GM12878 (cell line): Measurements from ENCODE around the gene SRSF11. TPM values are rescaled to one million over a fixed set of nuclear protein-coding genes. Genes with fewer than 3 reads are reported as not detected.

ENCODE experiments used
- BHLHE40 ChIP-seq, 2 experiments: fragments of 450-650 bp in 1 of 2; IDR thresholded peaks; 2 replicates each; pipeline ENCODE4 v1.6.1; 2011 to 2017; ENCODE audit warnings: low read depth in 2 of 2, borderline replicate concordance in 1 of 2, improper control_type of control experiment in 1 of 2, low read length in 1 of 2, mild to moderate bottlenecking in 1 of 2
- CEBPB ChIP-seq, 2 experiments: fragments of 150-350 bp in 1 of 2; IDR thresholded peaks; 2 replicates each; pipeline ENCODE4 v1.6.1; 2012 to 2014; ENCODE audit warnings: low read depth in 2 of 2, low read length in 2 of 2, borderline replicate concordance in 1 of 2, inconsistent platforms in 1 of 2
- CTCF ChIP-seq, 3 experiments: IDR thresholded peaks in 2 of 3; conservative IDR thresholded peaks in 1 of 3; 2 replicates each; pipeline ENCODE4 v1.5.1; 2011; ENCODE audit warnings: low read depth in 3 of 3, low read length in 3 of 3, mild to moderate bottlenecking in 3 of 3, control low read depth in 2 of 3, moderate library complexity in 2 of 3, inconsistent platforms in 1 of 3, mixed read lengths in 1 of 3; ENCODE audit not compliant: control insufficient read depth in 2 of 3, insufficient read depth in 1 of 3; ENCODE audit errors: extremely low read depth in 1 of 3
- HDAC2 ChIP-seq: fragments of 200-600 bp; sonication (generic); IDR thresholded peaks from 2 replicates; pipeline ENCODE4 v1.6.1; 2017
- HDAC6 ChIP-seq: fragments of 200-600 bp; sonication (generic); IDR thresholded peaks from one replicate; pipeline ENCODE4 v1.8.0; 2017; ENCODE audit warnings: antibody characterized with exemption; ENCODE audit not compliant: unreplicated experiment
- KDM1A ChIP-seq: fragments of 200-600 bp; sonication (generic); IDR thresholded peaks from 2 replicates; pipeline ENCODE4 v1.6.1; 2016; ENCODE audit warnings: borderline replicate concordance
- RAD21 ChIP-seq: IDR thresholded peaks from 2 replicates; pipeline ENCODE4 v1.6.1; 2011; ENCODE audit warnings: mild to moderate bottlenecking, low read depth, low read length, moderate library complexity; ENCODE audit not compliant: insufficient read depth
- REST ChIP-seq: IDR thresholded peaks from 2 replicates; pipeline ENCODE4 v1.6.1; 2012; ENCODE audit warnings: mild to moderate bottlenecking, low read depth, low read length
- SMARCA5 ChIP-seq: fragments of 450-650 bp; IDR thresholded peaks from 2 replicates; pipeline ENCODE4 v1.6.1; 2017; ENCODE audit warnings: mild to moderate bottlenecking
- TBL1XR1 ChIP-seq: IDR thresholded peaks from 2 replicates; pipeline ENCODE4 v1.6.1; 2012; ENCODE audit warnings: low read depth, low read length, improper control_type of control experiment
- USF2 ChIP-seq: IDR thresholded peaks from 2 replicates; pipeline ENCODE4 v1.6.1; 2011; ENCODE audit warnings: low read depth, low read length, improper control_type of control experiment, borderline replicate concordance
- YY1 ChIP-seq: IDR thresholded peaks from 2 replicates; pipeline ENCODE4 v1.6.1; 2011; ENCODE audit warnings: low read depth, mild to moderate bottlenecking, low read length
- ZBTB11 ChIP-seq: fragments of 450-650 bp; formaldehyde crosslinking; IDR thresholded peaks from 2 replicates; pipeline ENCODE4 v1.5.0; 2022; ENCODE audit warnings: mild to moderate bottlenecking, missing genetic modification characterization
- polyA plus RNA-seq, 11 experiments: library from polyadenylated mRNA; depleted of rRNA in 4 of 11; unstranded in 6 of 11; stranded (reverse) in 5 of 11; fragments of >200 nt; fragmentation: Nextera tagmentation in 4 of 11; fragmentation: Illumina TruSeq in 1 of 11; extraction: Ambion mirVana in 4 of 11; extraction: Trizol in 1 of 11; gene quantifications; 1 replicate in 1 of 11; 2 replicates in 10 of 11; pipeline versions ENCODE4 v1.2.1 to v1.2.3, GENCODE V29; 2011 to 2016; ENCODE audit warnings: inconsistent platforms in 2 of 11, missing spikeins in 2 of 11, low read depth in 1 of 11
- total RNA-seq, 4 experiments: library from RNA; depleted of rRNA in 3 of 4; stranded (reverse); fragments of >200 nt in 3 of 4; fragmentation: Illumina TruSeq in 1 of 4; extraction: Trizol in 1 of 4; gene quantifications; 2 replicates each; pipeline versions ENCODE4 v1.2.1 to v1.2.3, GENCODE V29; 2013 to 2021
- TF ChIP-seq, protein P1 (sequence below): fragments of 450-650 bp; IDR thresholded peaks from 2 replicates; pipeline ENCODE4 v1.6.1; 2017; ENCODE audit warnings: borderline replicate concordance

The SRSF11 gene
- total and polyA plus RNA-seq, 10 of the 15 experiments (the other 5 are each of a cell fraction or from before 2014, with no cell fraction given) = 83.0 to 424 (median 207) TPM

GRCh38 chr1:70221238-70222121, at the start of gene SRSF11 (continued):
- TF ChIP-seq USF2 (no peak), BHLHE40 (IDR thresholded peaks at IDR 0.05; ENCODE audit: borderline replicate concordance in 1 of 2, low read depth in 2 of 2, low read length in 1 of 2) (peak; percentile 69 to 86; a peak in 3 of 4 replicates), ZBTB11 (no peak), REST (0 out of 2 replicates have a peak, but pooled peaks have one; percentile 32), CEBPB (IDR thresholded peaks at IDR 0.05; ENCODE audit: borderline replicate concordance in 1 of 2, low read depth in 2 of 2, low read length in 2 of 2) (no peak), KDM1A (no peak), SMARCA5 (peak; percentile 42), HDAC2 (no peak), CTCF (IDR thresholded peaks at IDR 0.05 in 2 of 3, conservative IDR thresholded peaks at IDR 0.05 in 1 of 3; ENCODE audit: control insufficient read depth in 2 of 3, extremely low read depth in 1 of 3, insufficient read depth in 1 of 3, low read depth in 3 of 3, low read length in 3 of 3) (0 out of 6 replicates have a peak, but pooled peaks of 1 of the 3 experiments have one; percentile 14), HDAC6 (no peak), RAD21 (no peak), TBL1XR1 (no peak), YY1 (peak; percentile 69)
- TF ChIP-seq, protein P1, sequence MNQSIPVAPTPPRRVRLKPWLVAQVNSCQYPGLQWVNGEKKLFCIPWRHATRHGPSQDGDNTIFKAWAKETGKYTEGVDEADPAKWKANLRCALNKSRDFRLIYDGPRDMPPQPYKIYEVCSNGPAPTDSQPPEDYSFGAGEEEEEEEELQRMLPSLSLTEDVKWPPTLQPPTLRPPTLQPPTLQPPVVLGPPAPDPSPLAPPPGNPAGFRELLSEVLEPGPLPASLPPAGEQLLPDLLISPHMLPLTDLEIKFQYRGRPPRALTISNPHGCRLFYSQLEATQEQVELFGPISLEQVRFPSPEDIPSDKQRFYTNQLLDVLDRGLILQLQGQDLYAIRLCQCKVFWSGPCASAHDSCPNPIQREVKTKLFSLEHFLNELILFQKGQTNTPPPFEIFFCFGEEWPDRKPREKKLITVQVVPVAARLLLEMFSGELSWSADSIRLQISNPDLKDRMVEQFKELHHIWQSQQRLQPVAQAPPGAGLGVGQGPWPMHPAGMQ = no peak
